Brain microvascular endothelial cell (primary cell): ENCODE data around the gene TMEM185B.

ENCODE experiments used
- DNase-seq: peaks from one replicate; pipeline ENCODE4 v3.0.0-alpha.2; 2020
- H3K27ac ChIP-seq: fragments of 250-450 bp; sonication (Bioruptor Pico); 2 replicates; pipeline ENCODE4 v1.5.1; 2020; ENCODE audit warnings: mild to moderate bottlenecking, moderate library complexity
- H3K27me3 ChIP-seq: fragments of 250-450 bp; sonication (Bioruptor Pico); replicated peaks from 2 replicates; pipeline ENCODE4 v1.5.1; 2020; ENCODE audit warnings: mild to moderate bottlenecking
- H3K36me3 ChIP-seq: fragments of 250-450 bp; sonication (Bioruptor Pico); replicated peaks from 2 replicates; pipeline ENCODE4 v1.5.1; 2020; ENCODE audit warnings: mild to moderate bottlenecking
- H3K4me3 ChIP-seq: 2 replicates; pipeline ENCODE4 v1.5.1; 2011; ENCODE audit warnings: low read depth, mild to moderate bottlenecking, control low read depth, low read length, moderate library complexity
- in situ Hi-C: cut with HindIII; loops from 2 replicates; pipeline ENCODE4 v1.10.0; 2017; ENCODE audit warnings: low sequenced_read_pairs, low pct_ligation_motif_present
- TF ChIP-seq, protein P1 (sequence below): IDR thresholded peaks from 2 replicates; pipeline ENCODE4 v1.5.1; 2011; ENCODE audit warnings: low read depth, mild to moderate bottlenecking, moderate library complexity, low read length, control low read depth, inconsistent platforms; ENCODE audit errors: missing control alignments

TMEM185B gene

GRCh38 chr2:120223034-120223912 lies at the start of gene TMEM185B:
TSS of gene TMEM185B (minus strand) at chr2:120223400. CDS start at chr2:120222976, 424 bp downstream.
- Histone ChIP-seq H3K27ac (peak within 1 kb of the TSS; percentile 81), H3K4me3 (peak within 1 kb of the TSS; percentile 61), H3K36me3 (peaks cover 3% of the 10 kb centered on the region), H3K27me3 (no peaks in the 10 kb centered on the region)
- DNase-seq = peak; percentile 72
- TF ChIP-seq, protein P1, sequence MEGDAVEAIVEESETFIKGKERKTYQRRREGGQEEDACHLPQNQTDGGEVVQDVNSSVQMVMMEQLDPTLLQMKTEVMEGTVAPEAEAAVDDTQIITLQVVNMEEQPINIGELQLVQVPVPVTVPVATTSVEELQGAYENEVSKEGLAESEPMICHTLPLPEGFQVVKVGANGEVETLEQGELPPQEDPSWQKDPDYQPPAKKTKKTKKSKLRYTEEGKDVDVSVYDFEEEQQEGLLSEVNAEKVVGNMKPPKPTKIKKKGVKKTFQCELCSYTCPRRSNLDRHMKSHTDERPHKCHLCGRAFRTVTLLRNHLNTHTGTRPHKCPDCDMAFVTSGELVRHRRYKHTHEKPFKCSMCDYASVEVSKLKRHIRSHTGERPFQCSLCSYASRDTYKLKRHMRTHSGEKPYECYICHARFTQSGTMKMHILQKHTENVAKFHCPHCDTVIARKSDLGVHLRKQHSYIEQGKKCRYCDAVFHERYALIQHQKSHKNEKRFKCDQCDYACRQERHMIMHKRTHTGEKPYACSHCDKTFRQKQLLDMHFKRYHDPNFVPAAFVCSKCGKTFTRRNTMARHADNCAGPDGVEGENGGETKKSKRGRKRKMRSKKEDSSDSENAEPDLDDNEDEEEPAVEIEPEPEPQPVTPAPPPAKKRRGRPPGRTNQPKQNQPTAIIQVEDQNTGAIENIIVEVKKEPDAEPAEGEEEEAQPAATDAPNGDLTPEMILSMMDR = peak; percentile 63
- in situ Hi-C loops = no loop called here

GRCh38 chr2:120271711-120272379 lies 48.6 kb upstream of the TMEM185B start:
- in situ Hi-C loops = no loop called here
- Histone ChIP-seq H3K36me3 (no peaks in the 10 kb centered on the region), H3K4me3 (no peak overlapping the region), H3K27ac (no peak overlapping the region), H3K27me3 (no peaks in the 10 kb centered on the region)
- TF ChIP-seq, protein P1 = no peak
- DNase-seq = no peak

DNA sequence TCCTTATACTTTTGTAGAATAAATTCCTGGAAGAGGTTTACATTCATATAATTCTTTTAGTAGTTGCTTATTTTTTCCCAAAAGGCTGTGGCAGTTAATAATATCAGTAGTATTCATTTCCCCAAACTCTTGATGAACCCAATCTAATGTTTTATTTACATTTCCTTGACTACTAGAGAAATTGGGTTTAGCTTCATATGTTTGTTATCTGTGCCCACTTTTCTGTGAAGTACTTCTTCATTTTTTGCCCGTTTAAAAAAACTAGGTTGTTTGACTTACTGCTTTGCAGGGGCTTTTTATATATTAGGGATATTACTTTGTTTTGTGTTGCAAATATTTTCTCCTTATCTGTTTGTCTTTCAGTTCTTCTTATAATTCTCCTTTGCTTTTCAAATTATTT lies 46.6 kb upstream of the TMEM185B start:
- Histone ChIP-seq H3K27ac (no peak overlapping the region), H3K4me3 (no peak overlapping the region), H3K36me3 (no peaks in the 10 kb centered on the region), H3K27me3 (no peaks in the 10 kb centered on the region)
- no peak for DNase-seq
- in situ Hi-C loops = no loop called here
- TF ChIP-seq, protein P1 = no peak

DNA sequence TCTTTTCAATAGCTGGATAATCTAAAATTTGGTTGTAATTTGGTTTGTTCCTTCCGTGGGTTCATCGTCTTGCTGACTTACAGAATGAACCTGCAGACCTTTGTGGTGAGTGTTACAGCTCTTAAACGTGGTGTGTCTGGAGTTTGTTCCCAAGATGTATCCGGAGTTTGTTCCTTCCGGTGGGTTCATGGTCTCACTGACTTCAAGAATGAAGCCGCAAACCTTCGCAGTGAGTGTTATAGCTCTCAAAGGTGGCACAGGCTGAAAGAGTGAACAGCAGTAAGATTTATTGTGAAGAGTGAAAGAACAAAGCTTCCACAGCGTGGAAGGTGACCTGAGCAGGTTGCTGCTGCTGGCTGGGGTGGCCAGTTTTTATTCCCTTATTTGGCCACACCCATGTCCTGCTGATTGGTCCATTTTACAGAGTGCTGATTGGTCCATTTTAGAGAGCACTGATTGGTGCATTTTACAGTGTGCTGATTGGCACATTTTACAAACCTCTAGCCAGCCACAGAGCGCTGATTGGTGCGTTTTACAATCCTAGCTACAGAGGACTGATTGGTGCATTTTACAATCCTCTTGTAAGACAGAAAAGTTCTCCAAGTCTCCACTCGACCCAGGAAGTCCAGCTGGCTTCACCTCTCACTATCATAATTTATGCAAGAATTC lies 46.0 kb upstream of the TMEM185B start:
- H3K4me3 ChIP-seq = no peak overlapping the region
- H3K36me3 ChIP-seq = no peaks in the 10 kb centered on the region
- H3K27me3 ChIP-seq = no peaks in the 10 kb centered on the region
- in situ Hi-C loops = no loop called here
- DNase-seq = no peak
- no peak overlapping the region for H3K27ac ChIP-seq
- TF ChIP-seq, protein P1 = no peak

DNA sequence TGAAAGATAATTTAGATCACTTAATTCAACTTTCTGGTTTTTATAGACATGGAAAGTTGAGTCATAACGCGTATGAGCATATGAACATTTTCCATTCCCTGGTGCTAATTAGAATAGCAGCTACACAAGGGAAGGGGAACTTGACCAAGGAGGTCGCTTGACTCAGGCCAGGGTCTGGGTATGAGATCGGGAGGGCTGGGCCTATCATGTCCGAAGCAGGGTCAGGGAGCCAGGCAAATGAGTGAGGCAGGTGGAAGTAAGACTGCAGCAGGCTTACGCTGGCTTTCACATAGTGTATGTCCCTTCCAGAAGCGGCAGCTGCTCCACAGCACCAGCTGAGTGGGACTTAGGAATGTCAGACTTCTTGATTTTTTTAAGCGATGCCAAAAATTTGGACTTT lies 44.1 kb upstream of the TMEM185B start:
- TF ChIP-seq, protein P1 = no peak
- H3K4me3 ChIP-seq = no peak overlapping the region
- no peak for DNase-seq
- no peaks in the 10 kb centered on the region for H3K27me3 ChIP-seq
- no peaks in the 10 kb centered on the region for H3K36me3 ChIP-seq
- no peak overlapping the region for H3K27ac ChIP-seq
- in situ Hi-C loops = no loop called here
